Suprapubic skin (tissue), 4 donors: ENCODE data around the gene IL3. TPM values are rescaled to one million over a fixed set of nuclear protein-coding genes. Genes with fewer than 3 reads are reported as not detected.

ENCODE experiments used
- DNase-seq, 2 donors: peaks; one replicate each; pipeline ENCODE4 v3.0.0-alpha.2; 2019; ENCODE audit warnings: low spot score in 2 of 2
- H3K27ac ChIP-seq: fragments of 200-600 bp; sonication (generic); one replicate; pipeline ENCODE4 v1.5.1; 2019
- H3K27me3 ChIP-seq: fragments of 200-600 bp; sonication (generic); one replicate; pipeline ENCODE4 v1.5.1; 2019
- H3K36me3 ChIP-seq: fragments of 200-600 bp; sonication (generic); one replicate; pipeline ENCODE4 v1.5.1; 2019
- H3K4me1 ChIP-seq: fragments of 200-600 bp; sonication (generic); one replicate; pipeline ENCODE4 v1.5.1; 2019
- H3K4me3 ChIP-seq: fragments of 200-600 bp; sonication (generic); one replicate; pipeline ENCODE4 v1.5.1; 2019; ENCODE audit warnings: mild to moderate bottlenecking
- H3K9me3 ChIP-seq: fragments of 200-600 bp; sonication (generic); one replicate; pipeline ENCODE4 v1.5.1; 2019
- EP300 ChIP-seq: sonication (generic); formaldehyde crosslinking; IDR thresholded peaks from one replicate; pipeline ENCODE4 v1.6.1; 2017; ENCODE audit warnings: antibody characterized with exemption
- POLR2A ChIP-seq, 2 donors: fragments of 450-650 bp; IDR thresholded peaks; one replicate each; pipeline ENCODE4 v1.6.1; 2017; ENCODE audit warnings: antibody characterized with exemption in 2 of 2, mild to moderate bottlenecking in 2 of 2, moderate library complexity in 2 of 2
- POLR2AphosphoS5 ChIP-seq, 3 donors: sonication (generic); formaldehyde crosslinking; IDR thresholded peaks; one replicate each; pipeline ENCODE4 v1.6.1; 2017; ENCODE audit warnings: antibody characterized with exemption in 3 of 3
- WGBS: methylation state at CpG from one replicate; pipeline ENCODE4 v1.1.5; 2018; 5-methylcytosine and 5-hydroxymethylcytosine counted together
- total RNA-seq, 4 donors: library from RNA; depleted of rRNA; stranded (reverse); fragments of >200 nt; gene quantifications; one replicate each; pipeline ENCODE4 v1.1.0, GENCODE V29; 2016
- TF ChIP-seq, protein P1 (sequence below), 2 donors: fragments of 200-600 bp in 1 of 2; fragments of 450-650 bp in 1 of 2; sonication (generic) in 1 of 2; IDR thresholded peaks; one replicate each; pipeline ENCODE4 v1.5.1; 2016 to 2019; ENCODE audit warnings: antibody characterized with exemption in 2 of 2, mild to moderate bottlenecking in 1 of 2, moderate library complexity in 1 of 2

Gene IL3
- total RNA-seq, 4 donors from 2014 or later, result not detected

DNA sequence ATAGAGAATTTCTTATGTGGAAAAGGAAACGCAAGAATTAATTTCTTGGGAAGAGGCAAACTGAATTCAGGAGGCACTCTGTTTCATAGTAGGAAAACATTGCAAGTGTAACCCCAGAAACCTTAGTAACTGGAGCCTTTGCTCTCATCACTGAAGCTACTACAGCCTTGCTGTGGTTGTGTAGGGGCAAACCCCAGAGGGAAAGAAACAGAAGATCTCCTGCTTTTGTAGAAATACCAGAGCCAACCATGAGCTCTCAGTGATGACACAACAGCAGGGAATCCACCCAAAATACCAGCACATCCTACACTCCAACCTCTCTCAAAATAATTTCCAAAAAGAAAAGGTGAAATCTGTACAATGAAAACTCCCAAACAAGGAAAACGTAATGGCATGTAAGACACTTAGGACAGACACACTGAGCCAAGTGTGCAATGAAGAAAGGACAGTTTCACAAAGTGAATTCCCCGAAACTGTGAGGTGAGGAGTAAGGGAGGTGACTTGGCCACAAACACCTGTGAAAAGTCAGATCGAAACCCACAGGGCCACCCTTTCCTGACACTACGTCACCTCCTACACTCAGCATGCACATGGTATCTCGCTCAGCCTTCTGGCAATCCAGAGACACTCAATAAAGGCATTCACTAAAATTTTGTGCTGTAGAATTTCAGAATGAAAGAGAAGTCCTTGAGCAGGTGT lies 40.4 kb upstream of the IL3 start:
- H3K4me3 ChIP-seq, result no peak overlapping the region
- H3K27ac ChIP-seq, result no peak overlapping the region
- H3K36me3 ChIP-seq, result no peaks in the 10 kb centered on the region
- peaks cover 23% of the 10 kb centered on the region for H3K27me3 ChIP-seq
- DNase-seq, result no peak
- no peak for TF ChIP-seq POLR2A (IDR thresholded peaks at IDR 0.05)
- TF ChIP-seq, protein P1, sequence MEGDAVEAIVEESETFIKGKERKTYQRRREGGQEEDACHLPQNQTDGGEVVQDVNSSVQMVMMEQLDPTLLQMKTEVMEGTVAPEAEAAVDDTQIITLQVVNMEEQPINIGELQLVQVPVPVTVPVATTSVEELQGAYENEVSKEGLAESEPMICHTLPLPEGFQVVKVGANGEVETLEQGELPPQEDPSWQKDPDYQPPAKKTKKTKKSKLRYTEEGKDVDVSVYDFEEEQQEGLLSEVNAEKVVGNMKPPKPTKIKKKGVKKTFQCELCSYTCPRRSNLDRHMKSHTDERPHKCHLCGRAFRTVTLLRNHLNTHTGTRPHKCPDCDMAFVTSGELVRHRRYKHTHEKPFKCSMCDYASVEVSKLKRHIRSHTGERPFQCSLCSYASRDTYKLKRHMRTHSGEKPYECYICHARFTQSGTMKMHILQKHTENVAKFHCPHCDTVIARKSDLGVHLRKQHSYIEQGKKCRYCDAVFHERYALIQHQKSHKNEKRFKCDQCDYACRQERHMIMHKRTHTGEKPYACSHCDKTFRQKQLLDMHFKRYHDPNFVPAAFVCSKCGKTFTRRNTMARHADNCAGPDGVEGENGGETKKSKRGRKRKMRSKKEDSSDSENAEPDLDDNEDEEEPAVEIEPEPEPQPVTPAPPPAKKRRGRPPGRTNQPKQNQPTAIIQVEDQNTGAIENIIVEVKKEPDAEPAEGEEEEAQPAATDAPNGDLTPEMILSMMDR (IDR thresholded peaks at IDR 0.05), result no peak
- no peak for TF ChIP-seq EP300
- TF ChIP-seq POLR2AphosphoS5 (IDR thresholded peaks at IDR 0.05), result no peak
- 70% methylated on average over 6 of the region's 6 CpGs for WGBS
- H3K4me1 ChIP-seq, result no peaks in the 10 kb centered on the region
- H3K9me3 ChIP-seq, result no peaks in the 10 kb centered on the region

DNA sequence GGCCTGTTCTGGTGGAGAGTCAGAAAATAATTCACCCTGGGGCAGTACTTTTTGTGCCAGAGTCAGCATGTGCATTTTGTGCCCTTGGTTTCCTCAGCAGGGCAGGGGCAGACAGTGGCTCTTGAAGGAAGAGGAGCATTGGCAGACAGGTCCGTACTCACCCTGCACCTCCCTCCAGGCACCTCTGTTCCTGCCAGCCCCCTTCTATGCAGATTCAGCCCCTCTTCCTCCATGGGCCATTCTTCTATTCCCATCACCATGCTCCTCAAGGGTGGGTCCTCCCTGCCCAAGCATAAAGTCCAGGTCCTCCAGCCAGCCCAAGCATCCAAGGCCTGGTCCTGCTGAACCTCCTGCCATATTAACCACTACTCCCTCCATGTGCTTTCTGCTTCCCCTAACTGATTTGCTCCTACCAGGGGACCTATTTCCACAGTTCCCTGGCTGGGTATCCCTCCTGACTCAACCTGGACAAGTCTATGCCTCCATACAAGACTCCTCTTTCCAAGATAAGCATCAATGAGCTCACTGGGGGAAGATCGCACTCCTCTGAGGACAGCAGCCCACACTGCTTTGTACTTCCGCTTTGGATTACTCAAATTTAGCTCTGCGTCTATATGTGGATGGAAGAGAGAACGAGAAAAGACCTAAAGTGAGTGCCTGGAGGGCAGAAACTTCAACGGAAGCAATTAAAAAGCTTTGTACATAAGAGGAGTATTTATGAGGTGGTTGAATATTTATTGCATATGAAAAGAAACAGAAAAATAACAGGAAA lies 39.7 kb upstream of the IL3 start:
- H3K9me3 ChIP-seq, result no peaks in the 10 kb centered on the region
- no peaks in the 10 kb centered on the region for H3K4me1 ChIP-seq
- no peak overlapping the region for H3K27ac ChIP-seq
- H3K4me3 ChIP-seq, result no peak overlapping the region
- DNase-seq, result peak in 1 of 2 donors; percentile 54
- no peaks in the 10 kb centered on the region for H3K36me3 ChIP-seq
- H3K27me3 ChIP-seq, result peaks cover 20% of the 10 kb centered on the region
- no peak for TF ChIP-seq POLR2AphosphoS5 (IDR thresholded peaks at IDR 0.05)
- TF ChIP-seq POLR2A (IDR thresholded peaks at IDR 0.05), result no peak
- TF ChIP-seq, protein P1 (IDR thresholded peaks at IDR 0.05), result no peak
- no peak for TF ChIP-seq EP300
- 46% methylated on average over 6 of the region's 6 CpGs for WGBS

DNA sequence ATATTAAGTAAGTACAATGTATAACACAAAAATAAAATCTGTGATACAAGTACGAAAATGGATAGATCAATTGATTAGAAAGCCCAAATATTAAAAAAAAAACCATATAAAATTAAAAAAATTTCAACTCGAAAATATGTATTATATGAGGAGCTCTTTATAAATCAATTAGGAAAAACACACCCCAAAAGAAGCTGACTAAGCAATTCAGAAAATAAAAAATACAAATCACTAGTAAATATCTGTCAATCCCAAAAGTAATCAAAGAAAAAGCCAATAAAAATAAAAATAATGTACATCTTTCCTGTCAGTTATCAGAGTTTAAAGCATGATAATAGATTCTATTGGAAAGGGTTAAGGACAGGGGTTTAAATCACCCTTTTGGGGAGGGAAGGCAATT lies 38.8 kb upstream of the IL3 start:
- TF ChIP-seq, protein P1 (IDR thresholded peaks at IDR 0.05), result no peak
- TF ChIP-seq POLR2A (IDR thresholded peaks at IDR 0.05) (no peak), EP300 (no peak), POLR2AphosphoS5 (IDR thresholded peaks at IDR 0.05) (no peak)
- Histone ChIP-seq H3K27ac (no peak overlapping the region), H3K4me3 (no peak overlapping the region), H3K4me1 (no peaks in the 10 kb centered on the region), H3K36me3 (no peaks in the 10 kb centered on the region), H3K9me3 (no peaks in the 10 kb centered on the region), H3K27me3 (peaks cover 17% of the 10 kb centered on the region)
- 88% methylated on average over 2 of the region's 2 CpGs for WGBS
- DNase-seq, result no peak

DNA sequence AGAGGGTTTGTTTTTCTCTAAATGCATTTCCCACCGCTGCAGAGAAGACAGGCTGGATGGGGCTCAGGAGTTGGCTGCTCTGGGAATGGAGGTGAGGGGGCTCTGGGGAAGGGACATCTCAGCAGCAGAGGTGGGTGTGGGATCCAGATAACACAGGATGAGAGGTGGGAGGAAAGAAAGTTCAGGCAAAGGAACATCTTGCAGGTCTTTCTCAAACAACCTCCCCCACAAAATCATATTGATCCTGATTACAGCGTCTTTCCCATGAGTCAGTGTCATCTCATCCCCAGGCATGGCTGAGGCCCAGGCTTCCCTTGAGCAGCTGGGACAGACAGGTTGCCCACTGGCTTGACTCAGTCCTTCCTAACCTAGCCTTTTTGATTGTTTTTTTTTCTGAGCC lies 37.7 kb upstream of the IL3 start:
- Histone ChIP-seq H3K9me3 (no peaks in the 10 kb centered on the region), H3K36me3 (no peaks in the 10 kb centered on the region), H3K27me3 (peaks cover 16% of the 10 kb centered on the region), H3K4me3 (no peak overlapping the region), H3K4me1 (no peaks in the 10 kb centered on the region), H3K27ac (no peak overlapping the region)
- 83% methylated on average over 2 of the region's 2 CpGs for WGBS
- TF ChIP-seq POLR2A (IDR thresholded peaks at IDR 0.05), result no peak
- no peak for TF ChIP-seq EP300
- TF ChIP-seq, protein P1 (IDR thresholded peaks at IDR 0.05), result no peak
- no peak for TF ChIP-seq POLR2AphosphoS5 (IDR thresholded peaks at IDR 0.05)
- no peak for DNase-seq
